GM18505 (cell line): Measurements from ENCODE around the gene TRAM2.

Experiments
- ATAC-seq: cut with Tn5 transposase; IDR thresholded peaks from one replicate; pipeline ENCODE4 v1.9.1; 2021; ENCODE audit not compliant: unreplicated experiment
- POLR2A ChIP-seq: IDR thresholded peaks from 4 replicates; pipeline ENCODE4 v1.6.1; 2011; ENCODE audit warnings: borderline replicate concordance; ENCODE audit not compliant: insufficient read depth, insufficient read length; ENCODE audit errors: extremely low read depth

Gene TRAM2

DNA sequence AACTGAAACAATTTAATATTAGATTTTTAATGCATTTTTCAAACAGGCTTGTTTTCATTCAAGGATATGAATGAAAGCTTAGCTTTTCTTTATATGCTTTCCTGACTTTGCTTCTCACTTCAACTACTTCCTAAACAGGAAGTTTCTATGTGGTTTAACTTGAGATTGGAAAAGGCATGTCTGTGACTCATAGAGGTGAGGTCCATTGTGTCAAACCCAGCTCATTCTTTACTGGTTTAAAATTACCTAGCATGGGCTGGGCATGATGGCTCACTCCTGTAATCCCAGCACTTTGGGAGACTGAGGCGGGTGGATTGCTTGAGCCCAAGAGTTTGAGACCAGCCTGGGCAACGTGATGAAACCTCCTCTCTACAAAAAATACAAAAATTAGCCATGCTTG lies 122.3 kb downstream of the TRAM2 start:
- no peak for ATAC-seq
- no peak for TF ChIP-seq POLR2A
